Measurements from ENCODE around the gene CPN2. TPM values are rescaled to one million over a fixed set of nuclear protein-coding genes. Genes with fewer than 3 reads are reported as not detected.

CPN2 gene
- total and polyA plus RNA-seq, 2 experiments from 2014 or later, result 0.10 to 0.14 TPM

DNA sequence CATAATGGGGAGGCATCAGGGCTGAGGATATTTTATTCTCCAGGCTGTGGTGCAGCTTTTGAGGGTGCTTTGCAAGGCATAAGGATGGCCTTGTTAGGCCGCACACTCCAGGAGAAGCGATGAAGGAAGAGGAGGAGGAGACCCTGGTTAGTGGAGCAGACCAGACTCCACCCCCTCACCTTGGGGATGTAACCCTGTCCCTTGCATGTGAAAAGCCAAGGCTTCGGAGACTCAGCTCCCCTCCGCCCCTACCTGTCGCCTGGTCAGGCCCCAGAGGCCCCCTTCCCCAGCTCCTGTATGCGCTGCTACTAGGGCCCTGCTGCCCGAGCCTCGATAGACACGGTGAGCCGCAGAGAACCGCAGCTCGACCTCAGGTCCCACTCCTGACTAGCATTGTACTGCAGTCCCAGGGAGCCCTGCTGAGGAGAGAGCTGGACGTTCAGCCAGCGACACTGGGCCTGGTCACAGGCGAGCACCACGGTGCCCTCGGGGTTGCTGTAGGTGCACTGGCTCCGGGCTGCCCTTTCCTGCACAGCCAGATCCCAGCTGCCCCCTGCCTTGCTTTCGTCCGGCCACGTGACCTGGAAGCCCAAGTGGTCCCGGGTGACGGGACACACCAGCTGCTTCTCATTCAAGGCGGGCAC, 10.2 kb downstream of the CPN2 start:
- Histone ChIP-seq H3K36me3 (ENCODE audit: insufficient read depth) (no peaks in the 10 kb centered on the region), H3K4me1 (ENCODE audit: insufficient read depth) (peaks cover 19% of the 10 kb centered on the region), H3K4me2 (peak overlapping the region; percentile 20), H3K27ac (ENCODE audit: low read depth) (no peak overlapping the region), H3K27me3 (ENCODE audit: insufficient read depth) (peaks cover 12% of the 10 kb centered on the region; the same call in 1 of the 2 replicates), H2AFZ (peak overlapping the region; percentile 81), H3F3A (replicated peaks; ENCODE audit: low read depth) (no peaks in the 10 kb centered on the region), H3K79me2 (replicated peaks; ENCODE audit: insufficient read depth) (no peaks in the 10 kb centered on the region), H3K4me3 (no peak overlapping the region), H4K20me1 (replicated peaks; ENCODE audit: insufficient read depth) (no peaks in the 10 kb centered on the region), H3K9me2 (ENCODE audit: insufficient read depth) (no peaks in the 10 kb centered on the region)
- peaks cover 28% of the 10 kb centered on the region for H3K27me3 Mint-ChIP-seq (ENCODE audit: insufficient read depth, low read depth, poor library complexity)
- TF ChIP-seq, protein P1, sequence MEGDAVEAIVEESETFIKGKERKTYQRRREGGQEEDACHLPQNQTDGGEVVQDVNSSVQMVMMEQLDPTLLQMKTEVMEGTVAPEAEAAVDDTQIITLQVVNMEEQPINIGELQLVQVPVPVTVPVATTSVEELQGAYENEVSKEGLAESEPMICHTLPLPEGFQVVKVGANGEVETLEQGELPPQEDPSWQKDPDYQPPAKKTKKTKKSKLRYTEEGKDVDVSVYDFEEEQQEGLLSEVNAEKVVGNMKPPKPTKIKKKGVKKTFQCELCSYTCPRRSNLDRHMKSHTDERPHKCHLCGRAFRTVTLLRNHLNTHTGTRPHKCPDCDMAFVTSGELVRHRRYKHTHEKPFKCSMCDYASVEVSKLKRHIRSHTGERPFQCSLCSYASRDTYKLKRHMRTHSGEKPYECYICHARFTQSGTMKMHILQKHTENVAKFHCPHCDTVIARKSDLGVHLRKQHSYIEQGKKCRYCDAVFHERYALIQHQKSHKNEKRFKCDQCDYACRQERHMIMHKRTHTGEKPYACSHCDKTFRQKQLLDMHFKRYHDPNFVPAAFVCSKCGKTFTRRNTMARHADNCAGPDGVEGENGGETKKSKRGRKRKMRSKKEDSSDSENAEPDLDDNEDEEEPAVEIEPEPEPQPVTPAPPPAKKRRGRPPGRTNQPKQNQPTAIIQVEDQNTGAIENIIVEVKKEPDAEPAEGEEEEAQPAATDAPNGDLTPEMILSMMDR (conservative IDR thresholded peaks at IDR 0.05; ENCODE audit: low read depth in 2 of 2), result no peak
- TF ChIP-seq STAT1 (IDR thresholded peaks at IDR 0.05; ENCODE audit: unreplicated experiment) (no peak), ZNF331 (CRISPR knock-in tag; IDR thresholded peaks at IDR 0.05; ENCODE audit: low read depth) (no peak), CREB1 (CRISPR knock-in tag; IDR thresholded peaks at IDR 0.05; ENCODE audit: low read depth) (no peak), POLR2AphosphoS5 (IDR thresholded peaks at IDR 0.05; ENCODE audit: low read depth) (no peak), EZH2phosphoT487 (IDR thresholded peaks at IDR 0.05; ENCODE audit: unreplicated experiment) (no peak), JUNB (IDR thresholded peaks at IDR 0.05; ENCODE audit: unreplicated experiment) (no peak), EZH2 (IDR thresholded peaks at IDR 0.05; ENCODE audit: low read depth, unreplicated experiment) (no peak)
- TF ChIP-seq, protein P2, sequence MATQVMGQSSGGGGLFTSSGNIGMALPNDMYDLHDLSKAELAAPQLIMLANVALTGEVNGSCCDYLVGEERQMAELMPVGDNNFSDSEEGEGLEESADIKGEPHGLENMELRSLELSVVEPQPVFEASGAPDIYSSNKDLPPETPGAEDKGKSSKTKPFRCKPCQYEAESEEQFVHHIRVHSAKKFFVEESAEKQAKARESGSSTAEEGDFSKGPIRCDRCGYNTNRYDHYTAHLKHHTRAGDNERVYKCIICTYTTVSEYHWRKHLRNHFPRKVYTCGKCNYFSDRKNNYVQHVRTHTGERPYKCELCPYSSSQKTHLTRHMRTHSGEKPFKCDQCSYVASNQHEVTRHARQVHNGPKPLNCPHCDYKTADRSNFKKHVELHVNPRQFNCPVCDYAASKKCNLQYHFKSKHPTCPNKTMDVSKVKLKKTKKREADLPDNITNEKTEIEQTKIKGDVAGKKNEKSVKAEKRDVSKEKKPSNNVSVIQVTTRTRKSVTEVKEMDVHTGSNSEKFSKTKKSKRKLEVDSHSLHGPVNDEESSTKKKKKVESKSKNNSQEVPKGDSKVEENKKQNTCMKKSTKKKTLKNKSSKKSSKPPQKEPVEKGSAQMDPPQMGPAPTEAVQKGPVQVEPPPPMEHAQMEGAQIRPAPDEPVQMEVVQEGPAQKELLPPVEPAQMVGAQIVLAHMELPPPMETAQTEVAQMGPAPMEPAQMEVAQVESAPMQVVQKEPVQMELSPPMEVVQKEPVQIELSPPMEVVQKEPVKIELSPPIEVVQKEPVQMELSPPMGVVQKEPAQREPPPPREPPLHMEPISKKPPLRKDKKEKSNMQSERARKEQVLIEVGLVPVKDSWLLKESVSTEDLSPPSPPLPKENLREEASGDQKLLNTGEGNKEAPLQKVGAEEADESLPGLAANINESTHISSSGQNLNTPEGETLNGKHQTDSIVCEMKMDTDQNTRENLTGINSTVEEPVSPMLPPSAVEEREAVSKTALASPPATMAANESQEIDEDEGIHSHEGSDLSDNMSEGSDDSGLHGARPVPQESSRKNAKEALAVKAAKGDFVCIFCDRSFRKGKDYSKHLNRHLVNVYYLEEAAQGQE (IDR thresholded peaks at IDR 0.05; ENCODE audit: unreplicated experiment), result no peak
- TF ChIP-seq, protein P3, sequence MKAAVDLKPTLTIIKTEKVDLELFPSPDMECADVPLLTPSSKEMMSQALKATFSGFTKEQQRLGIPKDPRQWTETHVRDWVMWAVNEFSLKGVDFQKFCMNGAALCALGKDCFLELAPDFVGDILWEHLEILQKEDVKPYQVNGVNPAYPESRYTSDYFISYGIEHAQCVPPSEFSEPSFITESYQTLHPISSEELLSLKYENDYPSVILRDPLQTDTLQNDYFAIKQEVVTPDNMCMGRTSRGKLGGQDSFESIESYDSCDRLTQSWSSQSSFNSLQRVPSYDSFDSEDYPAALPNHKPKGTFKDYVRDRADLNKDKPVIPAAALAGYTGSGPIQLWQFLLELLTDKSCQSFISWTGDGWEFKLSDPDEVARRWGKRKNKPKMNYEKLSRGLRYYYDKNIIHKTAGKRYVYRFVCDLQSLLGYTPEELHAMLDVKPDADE (IDR thresholded peaks at IDR 0.05), result no peak
- TF ChIP-seq, protein P4, sequence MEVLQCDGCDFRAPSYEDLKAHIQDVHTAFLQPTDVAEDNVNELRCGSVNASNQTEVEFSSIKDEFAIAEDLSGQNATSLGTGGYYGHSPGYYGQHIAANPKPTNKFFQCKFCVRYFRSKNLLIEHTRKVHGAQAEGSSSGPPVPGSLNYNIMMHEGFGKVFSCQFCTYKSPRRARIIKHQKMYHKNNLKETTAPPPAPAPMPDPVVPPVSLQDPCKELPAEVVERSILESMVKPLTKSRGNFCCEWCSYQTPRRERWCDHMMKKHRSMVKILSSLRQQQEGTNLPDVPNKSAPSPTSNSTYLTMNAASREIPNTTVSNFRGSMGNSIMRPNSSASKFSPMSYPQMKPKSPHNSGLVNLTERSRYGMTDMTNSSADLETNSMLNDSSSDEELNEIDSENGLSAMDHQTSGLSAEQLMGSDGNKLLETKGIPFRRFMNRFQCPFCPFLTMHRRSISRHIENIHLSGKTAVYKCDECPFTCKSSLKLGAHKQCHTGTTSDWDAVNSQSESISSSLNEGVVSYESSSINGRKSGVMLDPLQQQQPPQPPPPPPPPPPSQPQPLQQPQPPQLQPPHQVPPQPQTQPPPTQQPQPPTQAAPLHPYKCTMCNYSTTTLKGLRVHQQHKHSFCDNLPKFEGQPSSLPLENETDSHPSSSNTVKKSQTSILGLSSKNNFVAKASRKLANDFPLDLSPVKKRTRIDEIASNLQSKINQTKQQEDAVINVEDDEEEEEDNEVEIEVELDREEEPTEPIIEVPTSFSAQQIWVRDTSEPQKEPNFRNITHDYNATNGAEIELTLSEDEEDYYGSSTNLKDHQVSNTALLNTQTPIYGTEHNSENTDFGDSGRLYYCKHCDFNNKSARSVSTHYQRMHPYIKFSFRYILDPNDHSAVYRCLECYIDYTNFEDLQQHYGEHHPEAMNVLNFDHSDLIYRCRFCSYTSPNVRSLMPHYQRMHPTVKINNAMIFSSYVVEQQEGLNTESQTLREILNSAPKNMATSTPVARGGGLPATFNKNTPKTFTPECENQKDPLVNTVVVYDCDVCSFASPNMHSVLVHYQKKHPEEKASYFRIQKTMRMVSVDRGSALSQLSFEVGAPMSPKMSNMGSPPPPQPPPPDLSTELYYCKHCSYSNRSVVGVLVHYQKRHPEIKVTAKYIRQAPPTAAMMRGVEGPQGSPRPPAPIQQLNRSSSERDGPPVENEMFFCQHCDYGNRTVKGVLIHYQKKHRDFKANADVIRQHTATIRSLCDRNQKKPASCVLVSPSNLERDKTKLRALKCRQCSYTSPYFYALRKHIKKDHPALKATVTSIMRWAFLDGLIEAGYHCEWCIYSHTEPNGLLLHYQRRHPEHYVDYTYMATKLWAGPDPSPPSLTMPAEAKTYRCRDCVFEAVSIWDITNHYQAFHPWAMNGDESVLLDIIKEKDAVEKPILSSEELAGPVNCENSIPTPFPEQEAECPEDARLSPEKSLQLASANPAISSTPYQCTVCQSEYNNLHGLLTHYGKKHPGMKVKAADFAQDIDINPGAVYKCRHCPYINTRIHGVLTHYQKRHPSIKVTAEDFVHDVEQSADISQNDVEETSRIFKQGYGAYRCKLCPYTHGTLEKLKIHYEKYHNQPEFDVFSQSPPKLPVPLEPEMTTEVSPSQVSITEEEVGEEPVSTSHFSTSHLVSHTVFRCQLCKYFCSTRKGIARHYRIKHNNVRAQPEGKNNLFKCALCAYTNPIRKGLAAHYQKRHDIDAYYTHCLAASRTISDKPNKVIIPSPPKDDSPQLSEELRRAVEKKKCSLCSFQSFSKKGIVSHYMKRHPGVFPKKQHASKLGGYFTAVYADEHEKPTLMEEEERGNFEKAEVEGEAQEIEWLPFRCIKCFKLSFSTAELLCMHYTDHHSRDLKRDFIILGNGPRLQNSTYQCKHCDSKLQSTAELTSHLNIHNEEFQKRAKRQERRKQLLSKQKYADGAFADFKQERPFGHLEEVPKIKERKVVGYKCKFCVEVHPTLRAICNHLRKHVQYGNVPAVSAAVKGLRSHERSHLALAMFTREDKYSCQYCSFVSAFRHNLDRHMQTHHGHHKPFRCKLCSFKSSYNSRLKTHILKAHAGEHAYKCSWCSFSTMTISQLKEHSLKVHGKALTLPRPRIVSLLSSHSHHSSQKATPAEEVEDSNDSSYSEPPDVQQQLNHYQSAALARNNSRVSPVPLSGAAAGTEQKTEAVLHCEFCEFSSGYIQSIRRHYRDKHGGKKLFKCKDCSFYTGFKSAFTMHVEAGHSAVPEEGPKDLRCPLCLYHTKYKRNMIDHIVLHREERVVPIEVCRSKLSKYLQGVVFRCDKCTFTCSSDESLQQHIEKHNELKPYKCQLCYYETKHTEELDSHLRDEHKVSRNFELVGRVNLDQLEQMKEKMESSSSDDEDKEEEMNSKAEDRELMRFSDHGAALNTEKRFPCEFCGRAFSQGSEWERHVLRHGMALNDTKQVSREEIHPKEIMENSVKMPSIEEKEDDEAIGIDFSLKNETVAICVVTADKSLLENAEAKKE (CRISPR knock-in tag; IDR thresholded peaks at IDR 0.05), result no peak
- DNase-seq (ENCODE audit: low spot score), result peak; percentile 61
- no peaks in the 10 kb centered on the region for H3K36me3 Mint-ChIP-seq (ENCODE audit: low read depth)
- ATAC-seq, result peak; percentile 77
- no peak overlapping the region for H3K27ac Mint-ChIP-seq
- no peak overlapping the region; the same call in 2 of the 3 replicates for H3K4me3 Mint-ChIP-seq
- no peaks in the 10 kb centered on the region for H3K9me3 Mint-ChIP-seq
- peaks cover 23% of the 10 kb centered on the region for H3K4me1 Mint-ChIP-seq

Measured in GM23338 (cell line).